HUES6 (cell line): ENCODE results near the gene CELF6.

Experiments
- H3K27ac ChIP-seq: 2 replicates; pipeline ENCODE4 v1.7.0; 2013; ENCODE audit warnings: low read depth, mild to moderate bottlenecking, low read length, inconsistent platforms
- H3K27me3 ChIP-seq: 2 replicates; pipeline ENCODE4 v1.6.1; 2013; ENCODE audit warnings: low read length; ENCODE audit not compliant: control insufficient read depth, insufficient read depth
- H3K36me3 ChIP-seq: 2 replicates; pipeline ENCODE4 v1.6.1; 2013; ENCODE audit warnings: low read length; ENCODE audit not compliant: control insufficient read depth, insufficient read depth
- H3K4me1 ChIP-seq: 2 replicates; pipeline ENCODE4 v1.6.1; 2013; ENCODE audit warnings: low read length; ENCODE audit not compliant: control insufficient read depth, insufficient read depth
- H3K4me3 ChIP-seq: 2 replicates; pipeline ENCODE4 v1.5.1; 2013; ENCODE audit warnings: low read depth, low read length
- H3K9ac ChIP-seq: one replicate; pipeline ENCODE4 v1.6.1; 2013; ENCODE audit warnings: mild to moderate bottlenecking, low read length
- H3K9me3 ChIP-seq: 2 replicates; pipeline ENCODE4 v1.6.1; 2013; ENCODE audit warnings: low read depth, low read length; ENCODE audit not compliant: control insufficient read depth, insufficient read depth

The CELF6 gene

GRCh38 chr15:72319985-72320671, at the start of gene CELF6:
Gene CELF6, minus strand, starts transcription at chr15:72320157. Its CDS starts 283 bp downstream, at chr15:72319874.
- H3K27ac ChIP-seq, result no peak within 1 kb of the TSS
- H3K4me3 ChIP-seq, result peak within 1 kb of the TSS; percentile 76
- H3K36me3 ChIP-seq, result no peaks in the 10 kb centered on the region
- peaks cover 8% of the 10 kb centered on the region; the same call in 1 of the 2 replicates for H3K4me1 ChIP-seq
- H3K27me3 ChIP-seq, result peaks cover 51% of the 10 kb centered on the region
- H3K9me3 ChIP-seq, result no peaks in the 10 kb centered on the region; the same call in 1 of the 2 replicates
- peak within 1 kb of the TSS; percentile 43 for H3K9ac ChIP-seq

DNA sequence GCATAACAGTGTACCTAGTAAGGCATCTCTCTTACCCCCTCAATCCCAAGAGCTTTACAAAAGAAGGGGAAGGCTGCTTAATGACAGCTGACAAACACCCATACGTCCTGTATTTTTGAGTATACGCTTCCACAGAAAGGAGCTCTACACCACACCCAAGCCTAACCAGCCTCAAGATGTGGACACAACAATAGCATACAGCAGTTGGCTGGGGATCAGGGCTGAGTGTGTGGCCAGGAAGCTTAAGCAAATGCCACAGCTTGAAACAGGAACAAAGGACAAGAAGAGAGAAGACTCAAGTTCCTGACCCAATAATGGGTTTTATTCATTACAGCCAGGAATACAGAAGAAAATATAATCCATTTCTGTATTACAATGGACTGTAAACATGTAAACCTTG, 48.9 kb upstream of the CELF6 start:
- no peak overlapping the region for H3K27ac ChIP-seq
- H3K4me3 ChIP-seq, result no peak overlapping the region
- H3K9ac ChIP-seq, result no peak overlapping the region

GRCh38 chr15:72368325-72368724, 48.4 kb upstream of the CELF6 start:
- no peaks in the 10 kb centered on the region for H3K9me3 ChIP-seq
- H3K4me1 ChIP-seq, result no peaks in the 10 kb centered on the region
- no peak overlapping the region for H3K4me3 ChIP-seq
- no peak overlapping the region for H3K9ac ChIP-seq
- peaks cover 6% of the 10 kb centered on the region for H3K36me3 ChIP-seq
- no peaks in the 10 kb centered on the region for H3K27me3 ChIP-seq
- no peak overlapping the region for H3K27ac ChIP-seq

More for the DNA sequence above, 48.9 kb upstream of the CELF6 start:
- no peaks in the 10 kb centered on the region for H3K9me3 ChIP-seq
- no peaks in the 10 kb centered on the region for H3K27me3 ChIP-seq
- peaks cover 6% of the 10 kb centered on the region for H3K36me3 ChIP-seq
- H3K4me1 ChIP-seq, result no peaks in the 10 kb centered on the region

DNA sequence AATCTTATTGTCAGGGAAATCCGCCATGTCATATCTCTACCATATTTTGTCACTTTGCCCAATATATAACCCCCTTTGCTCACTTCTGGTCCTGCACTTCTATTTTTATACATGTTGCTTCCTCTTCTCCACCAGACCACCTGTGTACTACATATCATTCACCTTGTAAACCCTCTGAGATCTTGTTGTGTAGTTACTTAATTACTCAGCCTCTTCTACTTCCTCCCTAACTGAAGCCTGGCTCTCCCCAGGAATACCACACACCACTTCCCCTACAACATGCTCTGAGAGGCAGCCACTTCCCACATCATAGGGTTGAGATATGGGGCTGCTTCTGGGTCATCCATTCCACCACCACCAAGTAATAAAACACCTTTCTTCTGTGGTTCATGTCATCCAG, 45.9 kb upstream of the CELF6 start:
- Histone ChIP-seq H3K4me3 (no peak overlapping the region), H3K27ac (no peak overlapping the region), H3K9me3 (no peaks in the 10 kb centered on the region), H3K27me3 (no peaks in the 10 kb centered on the region), H3K4me1 (no peaks in the 10 kb centered on the region), H3K9ac (no peak overlapping the region), H3K36me3 (peaks cover 6% of the 10 kb centered on the region)

GRCh38 chr15:72361176-72361575, 41.2 kb upstream of the CELF6 start:
- Histone ChIP-seq H3K27ac (no peak overlapping the region), H3K4me3 (no peak overlapping the region), H3K4me1 (no peaks in the 10 kb centered on the region), H3K36me3 (peaks cover 6% of the 10 kb centered on the region), H3K27me3 (no peaks in the 10 kb centered on the region), H3K9me3 (no peaks in the 10 kb centered on the region), H3K9ac (no peak overlapping the region)

DNA sequence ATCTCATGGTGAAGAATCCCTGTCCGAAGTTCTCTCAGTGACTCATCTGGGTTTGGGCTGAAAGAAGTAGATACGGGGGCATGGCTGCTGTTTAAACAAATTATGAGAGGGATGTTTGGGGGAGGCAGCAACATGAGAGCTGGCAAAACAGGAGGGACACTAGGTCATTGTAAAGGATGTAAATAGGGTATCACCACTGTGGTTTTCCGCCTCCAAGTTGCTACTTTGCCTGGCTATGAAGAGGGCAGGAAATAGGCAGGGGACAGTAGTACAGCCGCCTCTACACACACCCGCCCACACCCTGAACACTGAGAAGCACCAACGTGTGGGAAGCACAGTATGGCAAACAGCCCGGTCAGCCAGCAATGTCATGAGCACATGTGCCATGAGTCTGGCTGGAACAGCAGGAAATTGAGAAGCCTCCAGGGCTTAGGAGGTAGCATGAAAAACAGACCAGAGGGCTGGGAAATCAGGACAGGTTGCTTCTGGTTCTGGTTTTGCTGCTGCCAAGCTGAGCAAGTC, 38.8 kb upstream of the CELF6 start:
- Histone ChIP-seq H3K27ac (no peak overlapping the region), H3K4me3 (no peak overlapping the region), H3K9me3 (no peaks in the 10 kb centered on the region), H3K4me1 (no peaks in the 10 kb centered on the region), H3K27me3 (no peaks in the 10 kb centered on the region), H3K36me3 (peaks cover 21% of the 10 kb centered on the region), H3K9ac (no peak overlapping the region)

DNA sequence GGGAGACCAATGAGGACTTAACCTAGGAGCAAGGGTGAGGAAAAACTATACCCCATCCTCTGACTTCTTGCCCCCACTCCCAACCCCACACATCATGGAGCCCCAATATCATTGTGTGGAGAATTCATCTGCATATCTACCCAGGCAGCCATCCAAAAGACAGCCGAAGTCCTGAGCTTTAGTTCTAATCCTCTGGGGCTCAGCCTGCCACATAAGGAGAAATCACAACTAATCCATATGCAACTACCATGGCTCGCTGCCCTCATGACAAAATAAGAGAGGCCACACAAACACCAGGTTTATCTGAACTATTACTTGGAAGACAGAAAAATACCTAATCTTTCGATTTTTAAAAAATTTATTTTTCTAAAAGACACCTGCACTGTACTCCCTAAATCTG, 38.2 kb upstream of the CELF6 start:
- Histone ChIP-seq H3K9ac (no peak overlapping the region), H3K9me3 (no peaks in the 10 kb centered on the region), H3K4me1 (no peaks in the 10 kb centered on the region), H3K27me3 (no peaks in the 10 kb centered on the region), H3K36me3 (peaks cover 27% of the 10 kb centered on the region), H3K27ac (no peak overlapping the region), H3K4me3 (no peak overlapping the region)

GRCh38 chr15:72354496-72354895, 34.5 kb upstream of the CELF6 start:
- Histone ChIP-seq H3K4me3 (no peak overlapping the region), H3K36me3 (peaks cover 49% of the 10 kb centered on the region), H3K27ac (no peak overlapping the region)

DNA sequence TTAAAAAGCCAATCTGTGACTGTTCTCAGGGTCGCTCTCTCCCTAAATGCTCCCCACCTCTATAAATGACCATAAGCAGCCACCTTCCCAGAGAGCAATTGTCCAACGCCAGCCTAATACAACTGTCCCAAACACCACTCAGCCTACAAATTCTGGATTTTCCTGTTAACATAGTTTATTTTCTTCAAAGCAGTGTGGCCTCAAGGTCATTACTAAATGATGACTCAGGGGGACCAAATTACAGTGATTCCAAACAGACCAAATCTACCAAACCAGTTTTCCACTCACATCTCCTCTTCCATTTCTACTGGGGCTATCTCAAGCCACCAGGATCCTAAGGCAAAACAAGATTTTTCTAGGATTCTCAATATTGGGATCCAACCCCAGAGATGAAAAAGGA, 33.3 kb upstream of the CELF6 start:
- Histone ChIP-seq H3K27ac (no peak overlapping the region), H3K27me3 (no peaks in the 10 kb centered on the region), H3K36me3 (peaks cover 61% of the 10 kb centered on the region), H3K9ac (no peak overlapping the region), H3K4me1 (no peaks in the 10 kb centered on the region), H3K4me3 (no peak overlapping the region), H3K9me3 (no peaks in the 10 kb centered on the region)

More at GRCh38 chr15:72354496-72354895, 34.5 kb upstream of the CELF6 start:
- H3K9ac ChIP-seq, result no peak overlapping the region
- H3K4me1 ChIP-seq, result no peaks in the 10 kb centered on the region
- H3K27me3 ChIP-seq, result no peaks in the 10 kb centered on the region
- no peaks in the 10 kb centered on the region for H3K9me3 ChIP-seq

- H3K4me1 ChIP-seq, result peaks cover 7% of the 10 kb centered on the region
- no peak overlapping the region for H3K27ac ChIP-seq
- no peak overlapping the region for H3K4me3 ChIP-seq
- H3K9me3 ChIP-seq, result no peaks in the 10 kb centered on the region
- H3K27me3 ChIP-seq, result no peaks in the 10 kb centered on the region
- H3K36me3 ChIP-seq, result peaks cover 66% of the 10 kb centered on the region
- no peak overlapping the region for H3K9ac ChIP-seq
These were observed 25.8 kb upstream of the CELF6 start for GRCh38 chr15:72345806-72346205.

- Histone ChIP-seq H3K4me3 (no peak overlapping the region), H3K36me3 (peaks cover 61% of the 10 kb centered on the region), H3K27me3 (no peaks in the 10 kb centered on the region), H3K27ac (no peak overlapping the region), H3K9ac (no peak overlapping the region), H3K9me3 (no peaks in the 10 kb centered on the region), H3K4me1 (peaks cover 7% of the 10 kb centered on the region)
These were observed 25.3 kb upstream of the CELF6 start for GRCh38 chr15:72345280-72345679.
